ENCODE measurements around the gene GPR152. TPM values are rescaled to one million over a fixed set of nuclear protein-coding genes. Genes with fewer than 3 reads are reported as not detected.

The GPR152 gene
- polyA plus RNA-seq, 2 donors, result not detected

DNA sequence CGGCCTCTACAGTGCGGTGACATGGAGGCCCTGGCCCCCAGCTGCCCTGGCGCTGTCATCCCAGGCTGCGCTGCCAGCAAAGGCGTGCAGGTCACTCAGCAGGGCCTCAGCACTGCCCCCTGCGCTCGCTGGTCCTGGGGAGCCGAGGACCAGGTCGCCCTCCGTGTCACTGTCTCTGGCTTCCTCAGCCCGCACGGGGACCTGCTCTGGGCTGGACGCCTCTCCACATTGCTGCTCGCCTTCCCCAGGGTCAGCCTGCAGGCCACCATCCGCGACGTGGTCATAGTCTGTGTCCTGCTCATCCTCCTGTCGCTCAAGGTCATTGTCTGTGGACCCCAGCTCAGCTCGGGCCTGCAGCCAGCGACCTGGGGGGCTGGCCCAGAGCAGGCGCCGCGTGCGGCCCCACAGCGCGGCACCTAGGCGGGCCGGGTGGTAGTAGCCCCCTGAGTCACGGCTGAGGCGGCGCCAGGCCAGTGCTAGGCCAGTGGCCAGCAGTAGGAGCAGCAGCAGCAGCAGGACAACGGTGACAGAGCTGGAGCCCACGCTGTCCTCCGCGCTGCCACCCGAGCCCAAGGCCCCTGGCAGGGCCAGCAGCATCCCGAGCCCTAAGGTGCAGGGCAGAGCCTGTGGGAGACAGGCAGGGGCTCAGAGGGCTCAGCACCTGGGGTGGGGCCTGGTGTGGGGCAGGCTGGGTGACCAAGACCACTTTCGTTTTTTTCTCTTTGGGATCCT, 16.6 kb downstream of the GPR152 start:
- Histone ChIP-seq H3K9me3 (ENCODE audit: control insufficient read depth in 2 of 2, insufficient read depth in 1 of 2, low read depth in 1 of 2, low read length in 1 of 2) (no peaks in the 10 kb centered on the region), H3K27ac (ENCODE audit: low read depth in 2 of 2, low read length in 1 of 2) (peak overlapping the region in 1 of 2 donors; percentile 17), H3K27me3 (ENCODE audit: control insufficient read depth in 1 of 2, insufficient read depth in 2 of 2, low read length in 2 of 2) (no peaks in the 10 kb centered on the region), H3K4me3 (ENCODE audit: low read depth in 1 of 2, low read length in 2 of 2) (peak overlapping the region; percentile 16 to 25), H3K4me1 (ENCODE audit: control insufficient read depth in 2 of 2, insufficient read depth in 2 of 2, low read length in 1 of 2) (peaks cover 13 to 25% of the 10 kb centered on the region in 2 donors), H3K36me3 (ENCODE audit: control insufficient read depth in 2 of 2, insufficient read depth in 2 of 2, low read length in 1 of 2) (peaks cover 3 to 78% of the 10 kb centered on the region in 2 donors)
- 82 to 83% methylated on average over 38 of the region's 38 CpGs for WGBS, 2 donors

DNA sequence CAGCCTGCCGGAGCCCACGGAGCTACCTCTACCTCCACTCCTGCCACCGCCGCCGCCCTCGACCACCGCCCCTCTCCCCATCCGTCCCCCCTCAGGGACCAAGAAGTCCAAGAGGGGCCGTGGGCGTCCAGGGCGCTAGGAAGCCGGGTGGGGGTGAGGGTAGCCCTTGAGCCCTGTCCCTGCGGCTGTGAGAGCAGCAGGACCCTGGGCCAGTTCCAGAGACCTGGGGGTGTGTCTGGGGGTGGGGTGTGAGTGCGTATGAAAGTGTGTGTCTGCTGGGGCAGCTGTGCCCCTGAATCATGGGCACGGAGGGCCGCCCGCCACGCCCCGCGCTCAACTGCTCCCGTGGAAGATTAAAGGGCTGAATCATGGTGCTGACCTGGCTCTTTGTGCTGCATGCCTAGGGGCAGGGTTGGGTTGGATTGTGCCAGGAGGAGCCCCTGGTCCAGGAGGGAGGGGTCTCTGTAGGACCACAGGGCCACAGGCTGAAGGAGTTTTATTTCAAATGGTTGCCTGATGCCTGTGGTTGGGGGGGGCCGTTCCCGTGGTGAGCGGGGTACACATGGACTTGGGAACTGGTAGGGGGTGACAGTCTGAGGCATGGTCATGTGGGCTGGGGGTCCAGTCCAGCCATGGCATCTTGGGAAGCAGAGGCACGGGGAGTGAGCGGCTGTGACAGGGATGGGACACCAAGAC, 17.4 kb downstream of the GPR152 start:
- H3K36me3 ChIP-seq (ENCODE audit: control insufficient read depth in 2 of 2, insufficient read depth in 2 of 2, low read length in 1 of 2), result peaks cover 3 to 78% of the 10 kb centered on the region in 2 donors
- peak overlapping the region in 1 of 2 donors; percentile 22 for H3K27ac ChIP-seq (ENCODE audit: low read depth in 2 of 2, low read length in 1 of 2)
- H3K27me3 ChIP-seq (ENCODE audit: control insufficient read depth in 1 of 2, insufficient read depth in 2 of 2, low read length in 2 of 2), result no peaks in the 10 kb centered on the region
- H3K4me3 ChIP-seq (ENCODE audit: low read depth in 1 of 2, low read length in 2 of 2), result no peak overlapping the region
- peaks cover 13 to 21% of the 10 kb centered on the region in 2 donors for H3K4me1 ChIP-seq (ENCODE audit: control insufficient read depth in 2 of 2, insufficient read depth in 2 of 2, low read length in 1 of 2)
- WGBS, 2 donors, result 67 to 71% methylated on average over 25 to 26 of the region's 26 CpGs
- H3K9me3 ChIP-seq (ENCODE audit: control insufficient read depth in 2 of 2, insufficient read depth in 1 of 2, low read depth in 1 of 2, low read length in 1 of 2), result no peaks in the 10 kb centered on the region

- Histone ChIP-seq H3K4me1 (ENCODE audit: control insufficient read depth in 2 of 2, insufficient read depth in 2 of 2, low read length in 1 of 2) (peaks cover 9 to 20% of the 10 kb centered on the region in 2 donors), H3K27ac (ENCODE audit: low read depth in 2 of 2, low read length in 1 of 2) (peak overlapping the region in 1 of 2 donors; percentile 22), H3K27me3 (ENCODE audit: control insufficient read depth in 1 of 2, insufficient read depth in 2 of 2, low read length in 2 of 2) (no peaks in the 10 kb centered on the region), H3K4me3 (ENCODE audit: low read depth in 1 of 2, low read length in 2 of 2) (no peak overlapping the region), H3K9me3 (ENCODE audit: control insufficient read depth in 2 of 2, insufficient read depth in 1 of 2, low read depth in 1 of 2, low read length in 1 of 2) (no peaks in the 10 kb centered on the region), H3K36me3 (ENCODE audit: control insufficient read depth in 2 of 2, insufficient read depth in 2 of 2, low read length in 1 of 2) (peaks cover 3 to 71% of the 10 kb centered on the region in 2 donors)
- WGBS, 2 donors, result 70 to 76% methylated on average over 23 of the region's 23 CpGs
Observed at GRCh38 chr11:67434395-67434881, 18.1 kb downstream of the GPR152 start.

GRCh38 chr11:67433536-67434394, 18.8 kb downstream of the GPR152 start:
- 77 to 78% methylated on average over 22 of the region's 22 CpGs for WGBS, 2 donors
- peaks cover 8 to 22% of the 10 kb centered on the region in 2 donors for H3K4me1 ChIP-seq (ENCODE audit: control insufficient read depth in 2 of 2, insufficient read depth in 2 of 2, low read length in 1 of 2)
- no peak overlapping the region for H3K27ac ChIP-seq (ENCODE audit: low read depth in 2 of 2, low read length in 1 of 2)

GRCh38 chr11:67432655-67433349, 19.7 kb downstream of the GPR152 start:
- Histone ChIP-seq H3K9me3 (ENCODE audit: control insufficient read depth in 2 of 2, insufficient read depth in 1 of 2, low read depth in 1 of 2, low read length in 1 of 2) (no peaks in the 10 kb centered on the region), H3K36me3 (ENCODE audit: control insufficient read depth in 2 of 2, insufficient read depth in 2 of 2, low read length in 1 of 2) (peaks cover 3 to 58% of the 10 kb centered on the region in 2 donors), H3K4me3 (ENCODE audit: low read depth in 1 of 2, low read length in 2 of 2) (no peak overlapping the region), H3K27me3 (ENCODE audit: control insufficient read depth in 1 of 2, insufficient read depth in 2 of 2, low read length in 2 of 2) (no peaks in the 10 kb centered on the region), H3K27ac (ENCODE audit: low read depth in 2 of 2, low read length in 1 of 2) (no peak overlapping the region), H3K4me1 (ENCODE audit: control insufficient read depth in 2 of 2, insufficient read depth in 2 of 2, low read length in 1 of 2) (peaks cover 8 to 22% of the 10 kb centered on the region in 2 donors)
- 84 to 87% methylated on average over 22 of the region's 22 CpGs for WGBS, 2 donors

More at GRCh38 chr11:67433536-67434394, 18.8 kb downstream of the GPR152 start:
- Histone ChIP-seq H3K9me3 (ENCODE audit: control insufficient read depth in 2 of 2, insufficient read depth in 1 of 2, low read depth in 1 of 2, low read length in 1 of 2) (no peaks in the 10 kb centered on the region), H3K36me3 (ENCODE audit: control insufficient read depth in 2 of 2, insufficient read depth in 2 of 2, low read length in 1 of 2) (peaks cover 3 to 67% of the 10 kb centered on the region in 2 donors), H3K4me3 (ENCODE audit: low read depth in 1 of 2, low read length in 2 of 2) (no peak overlapping the region), H3K27me3 (ENCODE audit: control insufficient read depth in 1 of 2, insufficient read depth in 2 of 2, low read length in 2 of 2) (no peaks in the 10 kb centered on the region)

GRCh38 chr11:67431346-67432249, 20.9 kb downstream of the GPR152 start:
- Histone ChIP-seq H3K4me1 (ENCODE audit: control insufficient read depth in 2 of 2, insufficient read depth in 2 of 2, low read length in 1 of 2) (peaks cover 8 to 23% of the 10 kb centered on the region in 2 donors), H3K4me3 (ENCODE audit: low read depth in 1 of 2, low read length in 2 of 2) (no peak overlapping the region), H3K27ac (ENCODE audit: low read depth in 2 of 2, low read length in 1 of 2) (no peak overlapping the region), H3K36me3 (ENCODE audit: control insufficient read depth in 2 of 2, insufficient read depth in 2 of 2, low read length in 1 of 2) (peaks cover 3 to 54% of the 10 kb centered on the region in 2 donors), H3K9me3 (ENCODE audit: control insufficient read depth in 2 of 2, insufficient read depth in 1 of 2, low read depth in 1 of 2, low read length in 1 of 2) (no peaks in the 10 kb centered on the region), H3K27me3 (ENCODE audit: control insufficient read depth in 1 of 2, insufficient read depth in 2 of 2, low read length in 2 of 2) (no peaks in the 10 kb centered on the region)
- WGBS, 2 donors, result 89 to 90% methylated on average over 24 of the region's 24 CpGs

GRCh38 chr11:67429722-67430121, 22.8 kb downstream of the GPR152 start:
- Histone ChIP-seq H3K4me3 (ENCODE audit: low read depth in 1 of 2, low read length in 2 of 2) (peak overlapping the region in 1 of 2 donors; percentile 89), H3K36me3 (ENCODE audit: control insufficient read depth in 2 of 2, insufficient read depth in 2 of 2, low read length in 1 of 2) (peaks cover 0 to 37% of the 10 kb centered on the region in 2 donors), H3K27me3 (ENCODE audit: control insufficient read depth in 1 of 2, insufficient read depth in 2 of 2, low read length in 2 of 2) (no peaks in the 10 kb centered on the region), H3K4me1 (ENCODE audit: control insufficient read depth in 2 of 2, insufficient read depth in 2 of 2, low read length in 1 of 2) (peaks cover 2 to 19% of the 10 kb centered on the region in 2 donors), H3K9me3 (ENCODE audit: control insufficient read depth in 2 of 2, insufficient read depth in 1 of 2, low read depth in 1 of 2, low read length in 1 of 2) (no peaks in the 10 kb centered on the region), H3K27ac (ENCODE audit: low read depth in 2 of 2, low read length in 1 of 2) (peak overlapping the region; percentile 95)
- 61 to 65% methylated on average over 11 of the region's 11 CpGs for WGBS, 2 donors

DNA sequence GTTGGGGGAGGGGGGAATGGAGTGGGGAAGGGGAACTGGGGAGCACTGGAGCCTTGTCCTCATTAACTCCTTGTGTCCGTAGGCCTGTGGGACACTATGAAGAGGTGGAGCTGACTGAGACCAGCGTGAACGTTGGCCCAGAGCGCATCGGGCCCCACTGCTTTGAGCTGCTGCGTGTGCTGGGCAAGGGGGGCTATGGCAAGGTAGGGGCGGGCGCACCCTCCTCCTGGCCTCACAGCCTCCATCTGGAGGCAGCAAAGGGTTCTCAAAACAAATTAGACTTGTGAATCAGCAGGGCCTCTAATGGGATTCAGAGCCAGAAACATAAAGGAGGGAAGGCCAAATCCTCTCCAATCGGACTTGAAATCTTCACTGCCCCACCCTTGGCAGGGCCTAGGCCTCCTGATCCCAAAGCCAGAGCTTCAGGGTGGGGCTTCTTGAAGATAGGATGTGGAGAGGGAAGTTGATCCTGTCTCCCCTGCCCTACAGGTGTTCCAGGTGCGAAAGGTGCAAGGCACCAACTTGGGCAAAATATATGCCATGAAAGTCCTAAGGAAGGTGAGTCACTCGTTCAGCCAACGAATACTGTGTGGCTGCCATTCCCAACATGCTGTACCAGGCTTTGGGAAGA, 23.4 kb downstream of the GPR152 start:
- 29 to 33% methylated on average over 12 of the region's 12 CpGs for WGBS, 2 donors
- peaks cover 0 to 31% of the 10 kb centered on the region in 2 donors for H3K36me3 ChIP-seq (ENCODE audit: control insufficient read depth in 2 of 2, insufficient read depth in 2 of 2, low read length in 1 of 2)
- H3K27me3 ChIP-seq (ENCODE audit: control insufficient read depth in 1 of 2, insufficient read depth in 2 of 2, low read length in 2 of 2), result no peaks in the 10 kb centered on the region
- H3K4me1 ChIP-seq (ENCODE audit: control insufficient read depth in 2 of 2, insufficient read depth in 2 of 2, low read length in 1 of 2), result peaks cover 2 to 14% of the 10 kb centered on the region in 2 donors
- no peaks in the 10 kb centered on the region for H3K9me3 ChIP-seq (ENCODE audit: control insufficient read depth in 2 of 2, insufficient read depth in 1 of 2, low read depth in 1 of 2, low read length in 1 of 2)
- peak overlapping the region; percentile 89 to 94 for H3K4me3 ChIP-seq (ENCODE audit: low read depth in 1 of 2, low read length in 2 of 2)
- H3K27ac ChIP-seq (ENCODE audit: low read depth in 2 of 2, low read length in 1 of 2), result peak overlapping the region; percentile 95
